GM12874 (cell line): ENCODE data around the gene FAM167B.

Experiments
- CTCF ChIP-seq: IDR thresholded peaks from 2 replicates; pipeline ENCODE4 v1.5.1; 2011; ENCODE audit warnings: low read depth, mild to moderate bottlenecking, control low read depth, low read length, moderate library complexity; ENCODE audit not compliant: insufficient read depth

FAM167B gene

GRCh38 chr1:32246888-32247273, at the start of gene FAM167B:
Gene FAM167B (plus strand): TSS chr1:32247222. CDS start chr1:32247422, 200 bp downstream.
- no peak for TF ChIP-seq CTCF

GRCh38 chr1:32197837-32198236, 49.2 kb upstream of the FAM167B start:
- no peak for TF ChIP-seq CTCF

DNA sequence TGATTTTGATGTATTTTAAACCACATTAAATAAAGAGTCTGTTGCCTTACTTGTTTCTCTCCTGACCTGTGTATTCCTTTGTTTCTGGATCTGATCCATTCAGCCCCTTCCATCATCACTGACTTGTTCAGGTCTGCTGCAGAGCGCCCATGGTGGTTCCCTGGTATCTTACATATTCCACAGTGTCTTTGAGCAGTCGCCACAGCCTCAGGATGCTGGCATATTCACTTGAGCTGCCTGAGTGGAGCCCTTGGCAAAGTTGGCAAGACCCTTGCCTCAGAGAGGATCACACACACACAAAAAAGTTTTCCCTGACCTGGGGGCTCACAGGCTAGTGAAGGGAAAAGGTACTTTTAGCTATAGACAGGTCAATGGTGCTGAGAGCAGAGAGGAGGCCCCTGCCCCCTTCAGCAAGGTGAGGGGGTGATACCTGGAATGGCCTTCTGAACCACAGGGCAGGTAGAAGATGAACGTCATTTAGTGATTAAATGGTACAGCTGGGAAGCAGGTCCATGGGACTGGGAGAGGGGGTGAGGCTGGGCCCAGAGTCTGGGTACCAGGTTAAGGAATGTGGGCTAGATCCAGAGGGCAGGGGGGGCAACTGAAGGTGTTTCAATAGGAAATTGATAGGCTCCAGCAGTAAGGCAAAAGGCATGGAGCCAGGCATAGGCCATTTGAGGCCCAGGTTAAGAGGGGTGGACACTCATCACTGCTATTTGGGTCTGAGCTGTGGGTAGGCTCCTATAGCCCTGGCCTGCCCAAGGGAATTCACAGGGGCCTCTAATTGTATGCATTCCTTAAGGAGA, 48.6 kb upstream of the FAM167B start:
- TF ChIP-seq CTCF = no peak

DNA sequence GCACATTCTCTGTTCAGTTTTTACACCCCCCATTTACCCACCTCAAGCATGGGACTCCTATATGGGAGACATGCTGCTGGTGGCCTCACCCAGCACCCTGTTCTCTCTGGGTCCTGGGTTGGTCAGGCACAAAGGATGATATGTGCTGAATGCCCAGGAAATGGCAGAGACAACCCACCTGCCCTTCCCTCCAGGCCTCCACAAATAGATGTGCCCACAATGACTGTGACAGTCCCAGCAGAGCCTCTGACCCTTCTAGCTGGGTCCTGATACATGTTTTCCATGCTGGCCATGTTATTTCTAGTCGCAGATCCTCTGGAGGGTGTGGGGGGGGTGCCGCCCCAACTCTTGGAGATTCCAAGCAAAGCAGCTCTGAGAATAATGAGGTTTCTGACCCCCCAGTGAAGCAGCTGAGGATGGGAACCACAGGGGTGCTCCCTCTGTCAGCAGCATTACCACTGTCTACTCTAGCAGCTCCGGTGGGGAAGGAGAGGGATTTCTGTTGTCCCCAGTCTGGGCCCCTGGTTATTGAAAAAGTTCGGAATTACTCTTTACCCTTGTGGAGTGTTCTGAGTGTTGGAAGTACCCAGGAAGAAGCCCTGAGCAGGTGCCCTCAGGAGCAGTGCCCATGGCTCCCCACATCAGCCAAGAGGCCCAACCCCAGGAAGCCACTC, 47.8 kb upstream of the FAM167B start:
- TF ChIP-seq CTCF = no peak

DNA sequence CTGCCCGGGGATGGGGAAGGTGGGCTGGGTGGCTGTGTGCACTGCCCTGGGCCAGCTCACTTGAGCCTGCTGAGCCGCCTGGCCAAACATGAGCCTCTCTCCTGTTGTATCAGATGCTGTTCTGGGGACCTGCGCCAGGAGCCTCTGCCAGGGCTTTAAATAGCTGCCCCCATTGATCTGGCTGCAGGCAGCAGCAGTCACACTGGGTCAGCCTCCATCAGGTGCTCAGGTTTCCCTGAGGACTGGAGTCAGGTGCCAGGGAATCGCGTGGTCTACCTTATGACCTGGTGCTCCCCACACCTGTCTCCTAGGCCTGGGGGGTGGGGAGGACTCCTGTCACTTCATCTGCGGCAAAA, 47.3 kb upstream of the FAM167B start:
- TF ChIP-seq CTCF = no peak

- TF ChIP-seq CTCF = no peak
Measured at GRCh38 chr1:32200226-32201010, 46.6 kb upstream of the FAM167B start, which contains the start of gene CCDC28B. Gene CCDC28B (plus strand): TSS chr1:32200595. CDS start chr1:32201936, 1,341 bp downstream.
